Erythroblast (primary cell): ENCODE measurements around the gene FA2H.
"Not testable (repeated sequence)": the region's sequence is repeated elsewhere in the genome, so short reads cannot be mapped to it uniquely, and the experiment has no call there.

Experiments used
- DNase-seq, 2 experiments: peaks; one replicate each; lab custom pipeline; 2025; lab: John Stamatoyannopoulos, UW
- GATA1 ChIP-seq: IDR thresholded peaks from 2 replicates; pipeline ENCODE4 v1.6.1; 2011; ENCODE audit warnings: low read depth, mild to moderate bottlenecking, control low read depth, low read length, moderate library complexity
- POLR2A ChIP-seq: IDR thresholded peaks from 2 replicates; pipeline ENCODE4 v1.6.1; 2011; ENCODE audit warnings: mild to moderate bottlenecking, low read length

The FA2H gene

GRCh38 chr16:74682556-74682955 lies 92.1 kb downstream of the FA2H start:
- DNase-seq = no peak
- TF ChIP-seq GATA1 = no peak
- no peak for TF ChIP-seq POLR2A

- no peak for DNase-seq
- no peak for TF ChIP-seq POLR2A
- no peak for TF ChIP-seq GATA1
These were observed 93.9 kb downstream of the FA2H start for GRCh38 chr16:74680681-74681080.

GRCh38 chr16:74679983-74680382 lies 94.6 kb downstream of the FA2H start:
- no peak for TF ChIP-seq GATA1
- TF ChIP-seq POLR2A = no peak
- DNase-seq = no peak

- DNase-seq = no peak
- TF ChIP-seq GATA1 (no peak), POLR2A (no peak)
These were observed 96.8 kb downstream of the FA2H start for GRCh38 chr16:74677868-74678267.

GRCh38 chr16:74673876-74674275 lies 100.7 kb downstream of the FA2H start:
- no peak for DNase-seq
- no peak for TF ChIP-seq POLR2A
- TF ChIP-seq GATA1 = no peak

DNA sequence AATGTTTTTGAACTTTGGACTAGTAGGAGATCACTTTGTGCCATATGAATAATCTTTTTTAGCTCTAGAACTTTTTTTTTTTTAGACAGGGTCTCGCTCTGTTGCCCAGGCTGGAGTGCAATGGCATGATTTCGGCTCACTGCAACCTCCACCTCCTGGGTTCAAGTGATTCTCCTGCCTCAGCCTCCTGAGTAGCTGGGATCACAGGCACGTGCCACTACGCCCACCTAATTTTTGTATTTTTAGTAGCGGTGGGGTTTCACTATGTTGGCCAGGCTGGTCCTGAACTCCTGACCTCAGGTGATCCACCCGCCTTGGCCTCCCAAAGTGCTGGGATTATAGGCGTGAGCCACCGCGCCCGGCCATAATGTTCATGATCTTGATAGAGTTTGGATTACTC lies 105.7 kb downstream of the FA2H start:
- DNase-seq = not testable (repeated sequence)

DNA sequence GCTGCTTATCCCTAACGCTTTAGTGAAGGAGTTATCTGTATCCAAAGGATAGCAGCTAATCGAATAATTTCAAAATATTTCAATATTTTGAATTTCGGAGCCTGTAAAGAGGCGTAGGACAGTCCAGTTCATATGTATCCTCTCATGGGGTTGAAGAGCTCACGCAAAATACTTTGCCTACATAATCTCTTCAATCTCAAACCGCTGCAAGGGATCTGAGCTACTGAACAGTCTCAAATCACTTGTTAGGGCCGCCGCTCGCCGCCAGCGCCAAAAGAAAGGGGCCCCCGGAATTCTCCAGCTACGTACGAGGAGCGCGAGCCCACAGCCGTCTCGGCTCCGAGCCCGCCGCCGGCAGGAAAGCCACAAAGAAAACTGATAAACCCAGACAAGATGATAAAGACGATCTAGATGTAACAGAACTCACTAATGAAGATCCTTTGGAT lies 107.3 kb downstream of the FA2H start:
- TF ChIP-seq POLR2A (no peak), GATA1 (no peak)
- peak; percentile 76 to 78 for DNase-seq

DNA sequence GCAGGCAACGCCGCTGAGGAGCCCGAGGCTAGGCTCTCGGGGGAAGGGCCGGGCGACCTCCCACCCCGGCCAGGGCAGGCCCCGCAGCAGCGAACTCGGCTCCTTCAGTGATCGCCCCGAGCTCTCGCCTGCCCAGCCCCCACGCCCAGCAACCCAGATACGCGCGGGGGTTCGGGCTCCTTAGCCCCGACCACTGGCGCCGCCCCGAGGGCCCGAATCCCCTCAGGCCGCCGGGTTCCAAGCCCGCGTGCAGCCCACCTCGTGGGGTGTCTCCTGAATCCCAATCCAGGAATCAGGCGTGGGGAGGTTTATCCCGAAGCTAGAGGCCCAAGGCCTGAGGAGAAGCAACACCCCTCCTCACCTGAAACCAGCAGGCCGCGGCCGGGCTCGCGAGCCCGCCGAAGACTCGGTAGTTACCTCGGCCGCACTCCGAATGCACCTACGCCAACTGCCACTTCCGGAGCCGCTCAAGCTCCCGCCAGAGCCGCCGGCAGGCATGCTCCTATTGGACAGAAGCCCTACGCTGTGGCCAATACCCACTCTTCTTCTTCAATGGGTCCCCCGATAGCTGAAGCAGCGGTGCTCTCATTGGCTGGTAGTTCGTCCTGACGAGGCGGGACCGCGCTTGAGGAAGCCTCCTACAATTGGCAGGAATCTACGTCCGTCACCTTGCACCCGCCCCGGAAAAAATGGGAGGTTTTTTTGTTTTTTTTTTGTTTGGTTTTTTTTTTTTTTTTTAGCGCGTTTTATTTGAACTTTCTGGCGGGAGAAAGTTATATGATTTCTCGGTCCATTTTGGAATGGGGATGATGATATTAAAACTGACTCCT lies 108.0 kb downstream of the FA2H start, which contains the start of gene RFWD3:
Gene RFWD3 (minus strand): TSS at position 453 of the 830 bp plus-strand sequence. CDS start 5,428 bp downstream, outside the sequence.
- DNase-seq = peak; percentile 99 to 100
- TF ChIP-seq GATA1 (no peak), POLR2A (peak; percentile 96)

GRCh38 chr16:74666010-74666421 lies 108.6 kb downstream of the FA2H start:
- TF ChIP-seq GATA1 = no peak
- no peak for TF ChIP-seq POLR2A
- no peak for DNase-seq
